ENCODE data around the gene ADD2.

- TF ChIP-seq POLR2A (IDR thresholded peaks at IDR 0.05; ENCODE audit: low read length) = no peak
- TF ChIP-seq GATA1 (IDR thresholded peaks at IDR 0.05; ENCODE audit: low read depth, low read length) = no peak
Measured at GRCh38 chr2:70806620-70807019, 38.6 kb upstream of the ADD2 start.

Measured in erythroblast (primary cell).